Transverse colon (tissue), 4 donors: Measurements from ENCODE around the gene CSNK1E. TPM values are rescaled to one million over a fixed set of nuclear protein-coding genes. Genes with fewer than 3 reads are reported as not detected.

ENCODE experiments used
- DNase-seq: peaks from one replicate; pipeline ENCODE4 v3.0.0-alpha.2; 2019
- H3K27ac ChIP-seq, 4 donors: fragments of 200-600 bp; sonication (generic); 2 replicates each; pipeline ENCODE4 v1.5.1; 2016 to 2018; ENCODE audit warnings: inconsistent platforms in 4 of 4
- H3K27me3 ChIP-seq: fragments of 200-600 bp; sonication (generic); 2 replicates; pipeline ENCODE4 v1.5.1; 2017; ENCODE audit warnings: inconsistent platforms
- H3K36me3 ChIP-seq, 4 donors: fragments of 200-600 bp; sonication (generic); 2 replicates each; pipeline ENCODE4 v1.5.1; 2017 to 2019; ENCODE audit warnings: inconsistent platforms in 4 of 4
- H3K4me1 ChIP-seq, 4 donors: fragments of 200-600 bp; sonication (generic); 2 replicates each; pipeline ENCODE4 v1.5.1; 2017 to 2020; ENCODE audit warnings: inconsistent platforms in 4 of 4
- H3K4me3 ChIP-seq, 4 donors: fragments of 200-600 bp; sonication (generic); 1 replicate in 1 of 4; 2 replicates in 3 of 4; pipeline versions ENCODE4 v1.5.1 to v1.6.1; 2017 to 2019; ENCODE audit warnings: inconsistent platforms in 4 of 4
- H3K9me3 ChIP-seq, 2 donors: fragments of 200-600 bp; sonication (generic); 2 replicates each; pipeline ENCODE4 v1.5.1; 2017 to 2019; ENCODE audit warnings: inconsistent platforms in 2 of 2
- CTCF ChIP-seq, 5 experiments: fragments of 200-600 bp in 3 of 5; fragments of 450-650 bp in 2 of 5; sonication (generic) in 3 of 5; IDR thresholded peaks; 1 replicate in 2 of 5; 2 replicates in 3 of 5; pipeline ENCODE4 v1.5.1; 2016 to 2017; ENCODE audit warnings: antibody characterized with exemption in 5 of 5, inconsistent platforms in 3 of 5, mild to moderate bottlenecking in 2 of 5, moderate library complexity in 1 of 5
- EP300 ChIP-seq: sonication (generic); formaldehyde crosslinking; IDR thresholded peaks from one replicate; pipeline ENCODE4 v1.6.1; 2017; ENCODE audit warnings: antibody characterized with exemption, low read depth
- POLR2A ChIP-seq: fragments of 450-650 bp; IDR thresholded peaks from one replicate; pipeline ENCODE4 v1.6.1; 2016; ENCODE audit warnings: antibody characterized with exemption, mild to moderate bottlenecking, moderate library complexity
- POLR2AphosphoS5 ChIP-seq, 3 donors: sonication (generic); formaldehyde crosslinking; IDR thresholded peaks; one replicate each; pipeline ENCODE4 v1.6.1; 2016; ENCODE audit warnings: antibody characterized with exemption in 3 of 3
- WGBS, 2 donors: methylation state at CpG; one replicate each; pipeline ENCODE4 v1.1.5; 2018; ENCODE audit warnings: low coverage in 1 of 2; 5-methylcytosine and 5-hydroxymethylcytosine counted together
- in situ Hi-C, 4 donors: fragments of 200-750 bp; cut with MboI; loops; one replicate each; pipeline versions ENCODE4 v1.15.0 to v1.15.1; 2017; ENCODE audit warnings: low sequenced_read_pairs in 3 of 4, low pct_ligation_motif_present in 1 of 4, low pct_unique_long_range_greater_than_20kb in 1 of 4
- intact Hi-C: fragments of 100-400 bp; cut with DNase I; formaldehyde crosslinking; loops from one replicate; pipeline ENCODE4 v1.15.1; 2023; ENCODE audit warnings: low total_unique reads
- total RNA-seq, 4 donors: library from RNA; depleted of rRNA; stranded (reverse); fragments of >200 nt; gene quantifications; one replicate each; pipeline ENCODE4 v1.1.0, GENCODE V29; 2016

Gene CSNK1E
- total RNA-seq, 4 donors from 2014 or later, result 47.9 to 179 (median 106) TPM

- peak; percentile 49 for DNase-seq
- H3K27ac ChIP-seq, result peak overlapping the region in 1 of 4 donors; percentile 20
- H3K4me1 ChIP-seq, result peaks cover 9 to 19% (median 15%) of the 10 kb centered on the region in 4 donors
- H3K9me3 ChIP-seq, result no peaks in the 10 kb centered on the region
- H3K27me3 ChIP-seq, result no peaks in the 10 kb centered on the region
- H3K4me3 ChIP-seq, result no peak overlapping the region
- in situ Hi-C loops (no loop called here), intact Hi-C loops (loop anchor here (10.0 kb wide), 1 partner anchor 71 kb away; the partner anchor contains the start of gene MAFF)
- WGBS, 2 donors, result 60 to 76% methylated on average over 1 to 2 of the region's 2 CpGs
- no peaks in the 10 kb centered on the region for H3K36me3 ChIP-seq
- TF ChIP-seq POLR2A (no peak), POLR2AphosphoS5 (IDR thresholded peaks at IDR 0.05) (no peak), EP300 (no peak), CTCF (IDR thresholded peaks at IDR 0.05) (no peak)
Observed at GRCh38 chr22:38276166-38276565, 41.1 kb downstream of the CSNK1E start.

GRCh38 chr22:38273135-38273826 lies 44.0 kb downstream of the CSNK1E start:
- 23% methylated on average over 7 to 20 of the region's 26 CpGs for WGBS, 2 donors
- in situ Hi-C loops, result no loop called here
- no peaks in the 10 kb centered on the region for H3K36me3 ChIP-seq

GRCh38 chr22:38272373-38273134 lies 44.7 kb downstream of the CSNK1E start, which contains the start of gene TMEM184B:
TSS of gene TMEM184B (minus strand) at chr22:38273010. CDS start at chr22:38247961, 25,049 bp downstream.
- in situ Hi-C loops, result no loop called here
- 0% methylated on average over 35 of the region's 97 CpGs; no CpG with 5 or more reads in 1 of the 2 donors for WGBS, 2 donors
- peaks cover 18 to 41% (median 28%) of the 10 kb centered on the region in 4 donors for H3K4me1 ChIP-seq

More at GRCh38 chr22:38273135-38273826, 44.0 kb downstream of the CSNK1E start:
- intact Hi-C loops, result loop anchor here (10.0 kb wide), 1 partner anchor 68 kb away; the partner anchor contains the start of gene MAFF
- no peaks in the 10 kb centered on the region for H3K9me3 ChIP-seq
- H3K27me3 ChIP-seq, result no peaks in the 10 kb centered on the region
- peak overlapping the region; percentile 90 to 97 (median 92) for H3K27ac ChIP-seq
- peak overlapping the region; percentile 13 to 94 (median 82) for H3K4me3 ChIP-seq
- H3K4me1 ChIP-seq, result peaks cover 18 to 41% (median 28%) of the 10 kb centered on the region in 4 donors
- no peak for DNase-seq
- TF ChIP-seq POLR2A (no peak), EP300 (no peak), CTCF (IDR thresholded peaks at IDR 0.05) (no peak), POLR2AphosphoS5 (IDR thresholded peaks at IDR 0.05) (no peak)

More at GRCh38 chr22:38272373-38273134, 44.7 kb downstream of the CSNK1E start, which contains the start of gene TMEM184B:
- Histone ChIP-seq H3K9me3 (no peaks in the 10 kb centered on the region), H3K27me3 (no peaks in the 10 kb centered on the region), H3K36me3 (no peaks in the 10 kb centered on the region), H3K27ac (peak within 1 kb of the TSS; percentile 90 to 97 (median 92)), H3K4me3 (peak within 1 kb of the TSS; percentile 81 to 96 (median 89))
- TF ChIP-seq EP300, result no peak
- peak in 2 of 3 donors; percentile 59 to 65 for TF ChIP-seq POLR2AphosphoS5 (IDR thresholded peaks at IDR 0.05)
- peak; percentile 51 for TF ChIP-seq POLR2A
- no peak for TF ChIP-seq CTCF (IDR thresholded peaks at IDR 0.05)
- intact Hi-C loops, result loop anchor here (10.0 kb wide), 1 partner anchor 68 kb away; the partner anchor contains the start of gene MAFF
- peak; percentile 83 for DNase-seq
